DMS 273 (cell line): Measurements from ENCODE around the gene BNIP2.
"Not testable (repeated sequence)": the region's sequence is repeated elsewhere in the genome, so short reads cannot be mapped to it uniquely, and the experiment has no call there.

Experiments
- DNase-seq: peaks from one replicate; lab custom pipeline; 2025; ENCODE audit not compliant: unreplicated experiment; lab: John Stamatoyannopoulos, UW

Gene BNIP2

DNA sequence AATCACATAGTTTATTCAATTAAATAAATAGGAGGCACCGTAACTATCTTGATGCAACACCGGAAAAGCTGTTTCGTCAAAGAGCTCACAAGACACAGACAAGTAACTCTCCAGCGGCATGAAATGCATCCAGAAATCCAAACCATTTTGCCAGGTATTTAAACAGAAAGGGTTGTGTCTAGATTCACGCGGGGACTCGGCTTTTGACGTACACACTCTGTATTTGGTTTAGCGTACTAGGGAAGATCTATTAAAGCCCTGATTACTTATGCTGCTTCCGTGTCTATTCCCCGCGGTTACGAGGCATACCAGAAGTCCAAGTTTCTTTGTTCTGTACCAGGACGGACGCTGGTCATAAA is 718 bp downstream of the BNIP2 start:
- peak; percentile 58 for DNase-seq

DNA sequence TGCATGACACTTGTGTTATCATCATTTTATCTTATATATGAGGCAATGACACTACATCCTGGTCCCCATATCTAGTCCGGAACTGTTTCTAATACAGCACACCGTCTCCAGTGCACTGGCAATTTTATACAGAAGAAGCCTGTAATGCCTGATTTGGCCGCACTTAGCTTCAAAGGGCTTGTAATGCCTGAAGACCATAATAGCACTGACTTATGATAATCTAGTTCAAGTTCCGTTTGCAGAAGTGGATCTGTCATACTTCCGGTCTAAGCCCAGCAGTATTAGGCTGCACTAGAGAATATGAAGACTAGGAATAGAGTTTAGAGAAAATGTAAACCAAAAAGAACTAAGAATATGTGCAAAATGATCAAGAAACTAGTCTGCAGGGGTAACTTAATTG is 1.3 kb downstream of the BNIP2 start:
- no peak for DNase-seq

DNA sequence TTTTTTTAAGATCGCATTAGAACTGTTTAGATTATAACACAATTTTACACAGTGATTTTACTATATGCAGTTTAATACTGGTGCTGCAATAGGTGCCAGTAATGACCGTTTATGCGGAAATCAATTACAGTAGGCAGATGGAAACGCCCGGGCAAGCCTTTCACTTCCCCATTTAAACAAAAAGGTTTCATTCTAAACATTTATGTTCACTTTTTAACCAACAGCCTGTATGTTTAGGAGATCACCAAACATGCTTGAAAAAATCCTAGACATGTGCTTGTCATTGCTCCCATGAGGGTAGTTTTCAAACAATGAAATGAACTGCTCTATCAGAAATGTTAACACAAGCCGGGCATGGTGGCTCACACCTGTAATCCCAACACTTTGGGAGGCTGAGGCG is 2.7 kb downstream of the BNIP2 start:
- DNase-seq: no peak

DNA sequence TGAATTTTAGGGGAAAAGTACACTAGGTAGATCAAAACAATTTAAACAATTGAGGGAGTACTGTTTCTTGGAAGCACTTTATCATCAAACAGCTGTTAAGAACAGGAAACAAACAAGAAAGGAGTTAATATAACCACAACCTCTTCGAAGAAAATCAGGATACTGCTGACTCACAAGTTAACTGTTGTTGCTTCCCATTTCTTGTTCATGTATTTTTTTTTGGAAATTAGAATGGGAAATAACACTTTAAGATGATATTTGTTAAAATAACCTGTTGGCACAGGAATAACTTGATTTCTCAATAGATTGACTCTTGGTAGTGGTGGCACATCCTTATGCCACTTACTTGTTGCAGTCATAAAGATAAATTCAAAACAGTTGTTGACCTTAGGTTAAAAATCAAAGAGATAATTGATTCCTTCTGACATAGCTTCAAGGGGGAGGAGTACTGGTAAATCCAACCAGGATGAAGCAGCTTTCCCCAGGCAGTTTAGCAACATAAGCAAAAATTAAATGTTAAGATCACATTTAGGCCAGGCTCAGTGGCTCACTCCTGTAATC is 3.3 kb downstream of the BNIP2 start:
- no peak for DNase-seq

DNA sequence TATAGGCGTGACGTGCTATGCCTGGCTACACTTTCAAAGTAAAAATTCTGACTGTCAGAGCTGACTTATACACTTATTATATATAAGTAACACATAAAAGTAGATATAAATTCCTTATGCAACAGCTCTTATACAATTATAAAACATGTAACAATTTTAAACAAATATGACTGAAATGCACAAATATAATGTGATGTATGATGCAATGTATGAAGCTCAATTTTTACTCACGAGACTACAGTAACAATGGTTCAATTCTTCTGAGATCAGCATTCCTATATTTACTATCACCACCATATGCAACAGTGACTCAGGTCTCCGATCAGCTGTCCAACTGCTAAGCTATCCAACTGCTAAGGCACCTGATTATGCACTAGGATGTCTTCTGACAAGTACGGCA is 8.2 kb downstream of the BNIP2 start:
- no peak for DNase-seq

DNA sequence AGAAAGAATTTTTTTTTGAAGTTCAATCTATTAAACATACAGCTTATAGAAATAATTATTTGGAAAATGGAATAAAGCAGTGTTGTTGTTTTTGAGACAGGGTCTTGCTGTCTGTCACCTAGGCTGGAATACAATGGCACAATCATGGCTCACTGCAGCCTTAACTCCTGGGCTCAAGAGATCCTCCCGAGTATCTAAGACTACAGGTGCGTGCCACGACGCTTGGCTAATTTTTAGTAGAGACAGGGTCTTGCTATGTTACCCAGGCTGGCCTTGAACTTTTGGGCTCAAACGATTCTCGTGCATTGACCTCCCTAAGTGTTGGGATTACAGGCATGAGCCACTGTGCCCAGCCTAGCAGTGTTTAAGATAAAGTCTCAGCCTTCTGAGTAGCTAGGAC is 8.8 kb downstream of the BNIP2 start:
- DNase-seq: no peak

DNA sequence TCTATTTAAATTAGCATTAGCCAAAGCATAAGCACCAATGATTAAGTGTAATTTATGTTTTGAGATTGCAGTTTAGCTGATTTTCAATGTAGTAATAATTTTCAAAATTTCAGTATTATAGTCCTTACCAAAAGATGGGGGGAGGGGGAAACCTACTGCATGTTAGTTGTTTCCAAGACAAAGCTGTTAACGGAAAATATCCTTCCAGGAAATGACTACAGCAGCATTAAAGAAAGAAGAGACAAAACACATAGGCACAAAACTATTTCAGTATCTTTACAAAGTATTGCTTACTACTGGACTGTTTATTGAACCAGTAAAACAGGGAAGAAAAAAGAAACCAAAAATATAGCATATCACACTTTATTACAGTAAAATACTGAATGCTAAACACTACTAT is 10.5 kb downstream of the BNIP2 start:
- DNase-seq: no peak

DNA sequence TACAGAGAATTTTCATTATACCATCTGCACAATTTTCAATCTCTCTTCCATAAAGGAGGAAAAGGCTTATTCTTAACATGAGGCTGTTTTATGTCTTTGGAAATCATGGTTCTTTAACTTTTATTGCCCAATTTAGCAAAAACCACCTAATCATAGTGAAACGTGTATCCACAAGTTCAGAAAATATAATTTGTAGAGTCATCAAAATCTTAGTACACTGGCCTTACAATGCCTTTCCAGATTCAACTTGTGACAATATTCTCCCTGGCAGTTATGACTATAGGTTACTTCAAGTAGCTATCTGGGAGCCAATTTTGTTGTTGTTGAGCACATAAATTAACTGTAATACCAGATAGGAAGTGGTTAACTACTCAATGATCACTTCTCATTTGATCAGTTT is 10.9 kb downstream of the BNIP2 start:
- no peak for DNase-seq

DNA sequence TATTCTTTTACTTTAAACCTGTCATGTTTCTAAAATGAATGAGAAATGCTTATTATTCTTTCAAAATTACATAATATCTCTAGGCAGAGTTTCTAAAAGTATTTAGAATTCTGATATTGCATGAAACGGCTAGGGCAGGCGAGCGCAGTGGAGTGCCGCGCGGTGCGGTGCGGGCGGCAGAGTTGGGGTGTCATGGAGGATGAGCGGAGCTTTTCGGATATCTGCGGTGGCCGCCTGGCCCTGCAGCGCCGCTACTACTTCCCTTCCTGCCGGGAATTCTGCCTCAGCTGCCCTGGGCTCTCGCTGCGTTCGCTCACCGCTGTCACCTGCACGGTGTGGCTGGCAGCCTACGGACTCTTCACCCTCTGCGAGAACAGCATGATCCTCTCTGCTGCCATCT is 12.6 kb downstream of the BNIP2 start:
- no peak for DNase-seq

DNA sequence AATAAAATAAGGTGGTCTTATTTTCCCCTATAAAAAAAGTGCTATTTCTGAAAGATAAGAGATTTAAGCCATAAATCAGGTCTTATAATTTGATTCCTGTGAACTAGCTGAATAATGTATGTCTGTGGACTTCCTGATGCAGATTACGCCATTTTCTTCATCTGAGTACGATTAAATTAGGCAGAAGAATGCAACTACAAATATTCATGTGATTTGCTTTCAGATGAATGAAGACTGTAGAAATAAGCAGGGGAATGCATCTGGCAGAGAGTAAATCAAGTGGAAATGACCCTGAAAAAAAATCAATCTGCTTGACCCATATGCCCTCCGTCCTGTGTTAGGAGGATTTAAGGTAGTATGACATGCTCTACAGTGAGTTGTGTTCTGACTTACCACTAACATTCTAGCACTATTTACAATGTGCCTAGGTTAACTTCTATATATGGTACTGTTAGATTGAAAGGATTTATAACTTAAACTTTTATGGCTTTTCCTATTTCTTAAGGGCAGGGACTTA is 14.7 kb downstream of the BNIP2 start:
- no peak for DNase-seq

DNA sequence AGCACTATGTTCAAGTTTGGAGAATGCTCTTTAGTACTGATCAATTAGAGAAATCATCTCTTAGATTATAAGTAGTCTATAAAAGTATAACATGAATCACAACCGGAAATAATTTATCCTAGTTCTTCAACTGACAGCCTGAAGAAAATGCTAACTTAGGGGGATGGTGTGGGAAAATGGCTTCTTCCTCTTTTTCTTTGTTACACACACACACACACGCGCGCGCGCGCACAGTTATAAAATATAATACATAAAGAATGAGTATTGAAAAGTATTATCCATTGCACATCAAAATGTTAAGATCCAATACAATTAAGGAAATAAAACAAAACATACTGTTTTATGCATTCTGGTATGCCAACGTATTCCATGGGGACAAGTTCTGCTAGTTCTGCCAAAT is 20.6 kb downstream of the BNIP2 start:
- no peak for DNase-seq

DNA sequence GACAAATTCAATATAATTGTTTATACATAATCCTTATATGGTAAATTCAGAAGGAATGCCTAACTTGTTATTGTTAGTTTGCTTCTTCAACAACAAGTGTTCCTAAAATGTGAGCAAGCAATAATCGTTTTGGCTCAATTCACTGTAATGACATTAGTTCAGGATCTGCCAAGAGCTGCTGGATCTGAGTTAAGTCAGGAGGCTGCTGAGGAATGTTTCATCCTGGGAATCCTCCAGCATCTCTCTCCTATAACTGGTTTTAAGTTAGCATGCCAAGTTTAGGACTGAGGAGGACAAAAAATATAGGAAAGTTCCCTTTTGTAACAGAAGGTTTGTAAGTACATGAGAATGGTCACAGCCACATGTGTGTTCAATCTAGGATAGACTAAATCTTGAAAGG is 26.9 kb downstream of the BNIP2 start:
- no peak for DNase-seq

DNA sequence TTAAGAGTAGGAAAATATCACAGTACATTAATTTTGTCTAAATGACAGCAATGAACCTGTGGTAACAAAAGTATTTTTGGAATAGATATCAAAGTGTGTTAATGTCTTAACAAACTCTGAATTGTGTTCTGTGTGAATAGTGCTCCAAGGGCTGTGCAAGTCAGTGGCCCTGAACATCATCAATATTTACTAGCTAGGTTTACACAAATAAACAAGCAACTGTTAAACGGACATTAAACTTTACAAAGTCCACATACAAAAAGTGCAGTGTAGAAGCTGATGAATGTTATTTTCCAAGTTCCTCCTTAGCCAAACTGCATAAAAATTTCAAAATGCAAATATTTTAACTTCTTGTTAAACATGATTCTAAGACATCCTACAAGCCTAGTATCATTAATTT is 29.8 kb downstream of the BNIP2 start:
- DNase-seq: no peak

DNA sequence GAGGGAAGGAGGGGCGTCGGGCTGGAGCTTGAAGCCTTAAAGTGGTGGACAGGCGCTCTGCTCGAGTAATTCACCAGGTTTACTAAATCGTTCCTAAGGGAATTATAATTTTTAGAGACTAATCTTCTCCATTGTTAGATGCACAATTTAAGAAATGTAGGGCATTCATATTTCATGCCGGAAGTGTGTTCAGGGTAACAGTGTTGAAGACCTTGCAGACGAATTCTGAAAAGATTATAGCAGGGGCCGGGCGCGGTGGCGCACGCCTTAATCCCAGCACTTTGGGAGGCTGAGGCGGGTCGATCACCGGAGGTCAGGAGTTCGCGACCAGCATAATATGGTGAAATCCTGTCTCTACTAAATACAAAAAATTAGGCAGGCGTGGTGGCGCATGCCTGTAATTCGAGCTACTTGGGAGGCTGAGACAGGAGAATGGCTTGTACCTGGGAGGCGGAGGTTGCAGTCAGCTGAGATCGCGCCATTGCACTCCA is 31.4 kb downstream of the BNIP2 start:
- DNase-seq: no peak

DNA sequence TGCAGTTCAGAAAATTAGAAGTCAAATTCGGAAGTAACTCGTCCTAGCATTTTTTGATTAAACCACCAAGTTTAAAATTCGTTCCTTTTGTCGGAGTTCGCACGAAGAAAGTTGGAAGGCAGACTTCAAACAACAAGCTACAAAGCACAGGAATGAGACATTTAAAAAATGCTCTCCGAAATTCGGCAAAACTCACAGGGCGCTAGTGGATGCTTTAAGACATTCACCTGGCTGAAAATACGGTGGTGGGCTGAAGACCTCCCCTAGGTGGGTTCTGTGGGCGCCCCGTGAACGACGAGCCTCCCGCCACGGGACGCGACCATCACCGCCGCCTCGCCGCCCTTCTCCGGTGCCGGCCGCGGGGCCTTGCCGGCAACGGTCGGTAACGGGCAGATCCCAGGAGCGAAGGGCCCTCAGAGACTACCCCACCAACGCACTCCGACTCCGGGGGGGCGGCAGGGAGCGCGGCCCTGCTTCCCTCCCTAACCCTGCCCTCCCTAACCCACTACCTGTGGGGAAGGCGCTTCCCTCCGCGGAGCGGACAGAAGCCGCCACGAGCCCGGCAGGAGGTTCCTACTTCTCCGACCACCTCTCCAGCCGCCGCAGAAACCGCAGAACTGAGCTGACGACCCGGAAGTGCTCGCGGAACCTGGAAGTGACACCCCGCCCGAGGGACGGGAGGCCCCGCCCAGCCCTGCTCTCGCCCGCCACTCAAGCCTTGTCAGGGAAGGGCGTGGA is 32.1 kb downstream of the BNIP2 start, which contains the start of gene GTF2A2:
TSS of gene GTF2A2 (minus strand) at position 619 of the 738 bp plus-strand sequence. CDS start 5,238 bp downstream, outside the sequence.
- peak; percentile 95 for DNase-seq

DNA sequence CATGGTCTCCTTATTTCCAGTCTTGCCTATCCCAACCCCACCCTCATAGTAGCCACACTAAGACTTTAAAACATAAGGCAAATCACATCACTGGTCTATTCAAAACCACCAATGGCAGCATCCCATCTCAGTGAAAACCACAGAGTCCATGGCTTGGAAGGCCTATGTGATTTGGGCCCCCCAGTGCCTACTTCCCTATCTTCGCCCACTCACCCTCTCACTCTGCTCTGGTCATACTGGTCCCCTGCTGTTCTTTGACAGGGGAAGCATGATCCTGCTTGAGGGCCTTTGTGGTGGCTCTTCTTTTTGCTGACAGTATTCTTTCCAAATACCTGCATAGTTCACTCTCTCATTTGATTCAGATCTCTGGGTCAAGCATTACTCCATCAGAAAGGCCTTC is 35.1 kb downstream of the BNIP2 start:
- no peak for DNase-seq

DNA sequence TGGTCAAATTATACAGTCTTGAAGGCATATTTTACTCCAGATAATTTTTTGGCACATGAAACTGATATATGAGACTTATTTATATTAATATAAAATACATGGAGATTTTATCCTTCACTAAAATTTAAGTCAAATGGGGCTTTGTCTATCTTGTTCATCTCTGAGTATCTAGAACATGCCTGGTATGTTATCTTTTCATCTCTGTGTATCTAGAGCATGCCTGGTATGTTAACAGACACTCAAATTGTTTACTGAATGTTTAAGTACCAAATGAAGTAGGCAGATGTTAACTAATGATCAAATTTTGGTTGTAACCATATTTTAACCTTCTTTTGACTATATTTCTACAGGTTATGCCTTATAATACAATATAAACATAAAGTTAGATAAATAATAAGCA is 39.5 kb downstream of the BNIP2 start:
- no peak for DNase-seq

DNA sequence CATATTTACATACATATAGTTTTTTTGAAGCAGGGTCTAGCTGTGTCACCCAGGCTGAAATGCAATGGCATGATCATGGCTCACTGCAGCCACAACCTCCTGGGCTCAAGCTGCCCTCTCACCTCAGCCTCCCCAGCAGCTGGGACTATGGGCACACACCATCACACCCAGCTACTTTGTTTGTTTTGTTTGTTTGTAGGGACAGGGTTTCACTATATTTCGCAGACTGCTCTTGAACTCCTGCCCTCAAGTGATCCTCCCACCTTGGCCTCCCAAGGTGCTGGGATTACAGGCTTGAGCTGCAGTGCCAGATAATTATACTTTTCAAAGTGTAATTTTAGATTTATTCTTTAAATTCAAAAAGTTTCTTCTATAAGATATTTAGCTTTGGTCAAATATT is 42.0 kb downstream of the BNIP2 start:
- DNase-seq: no peak

DNA sequence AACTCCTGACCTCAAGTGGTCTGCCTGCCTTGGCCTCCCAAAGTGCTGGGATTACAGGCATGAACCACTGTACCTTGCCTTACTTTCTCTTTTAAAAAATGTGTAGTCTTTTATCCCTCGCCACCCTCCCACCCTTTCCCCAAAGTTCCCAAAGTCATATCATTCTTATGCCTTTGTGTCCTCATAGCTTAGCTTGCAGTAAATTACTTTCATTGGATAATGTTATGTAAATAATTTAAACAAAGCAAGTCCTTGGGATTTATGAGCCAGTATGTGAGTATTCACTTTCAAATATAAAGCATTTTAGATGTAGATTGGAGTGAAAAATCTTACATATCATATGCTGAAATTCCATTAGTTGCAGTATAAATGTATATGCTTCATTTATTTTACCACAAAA is 42.8 kb downstream of the BNIP2 start:
- DNase-seq: no peak

DNA sequence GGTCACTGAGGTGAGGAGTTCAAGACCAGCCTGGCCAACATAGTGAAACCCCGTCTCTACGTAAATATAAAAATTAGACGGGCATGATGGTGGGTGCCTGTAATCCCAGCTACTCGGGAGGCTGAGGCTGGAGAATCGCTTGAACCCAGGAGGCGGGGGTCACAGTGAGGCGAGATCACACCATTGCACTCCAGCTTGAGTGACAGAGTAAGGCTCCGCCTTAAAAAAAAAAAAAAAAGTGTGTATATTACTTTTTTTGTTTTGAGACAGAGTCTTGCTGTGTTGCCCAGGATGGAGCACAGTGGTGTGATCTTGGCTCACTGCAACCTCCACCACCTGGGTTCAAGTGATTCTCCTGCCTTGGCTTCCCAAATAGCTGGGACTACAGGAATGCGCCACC is 43.3 kb downstream of the BNIP2 start:
- DNase-seq: not testable (repeated sequence)

DNA sequence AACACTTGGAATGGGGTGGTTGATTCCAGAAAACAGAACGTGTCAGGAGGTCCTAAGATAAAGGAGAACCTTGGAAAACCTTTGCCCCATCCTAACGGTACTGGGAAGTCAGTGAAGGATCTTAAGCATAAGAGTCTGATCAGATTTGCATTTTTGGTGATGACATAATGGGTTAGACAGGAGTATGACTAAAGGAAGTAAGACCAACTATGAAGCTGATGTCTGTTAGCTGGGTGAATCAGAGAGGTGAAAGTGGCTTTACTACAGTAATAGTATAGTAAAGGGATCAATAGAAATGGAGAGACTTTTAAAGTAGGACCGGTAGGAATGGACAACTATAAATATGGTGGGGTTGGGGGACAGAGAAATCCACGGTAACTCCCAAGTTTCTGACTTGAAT is 44.4 kb downstream of the BNIP2 start:
- no peak for DNase-seq

DNA sequence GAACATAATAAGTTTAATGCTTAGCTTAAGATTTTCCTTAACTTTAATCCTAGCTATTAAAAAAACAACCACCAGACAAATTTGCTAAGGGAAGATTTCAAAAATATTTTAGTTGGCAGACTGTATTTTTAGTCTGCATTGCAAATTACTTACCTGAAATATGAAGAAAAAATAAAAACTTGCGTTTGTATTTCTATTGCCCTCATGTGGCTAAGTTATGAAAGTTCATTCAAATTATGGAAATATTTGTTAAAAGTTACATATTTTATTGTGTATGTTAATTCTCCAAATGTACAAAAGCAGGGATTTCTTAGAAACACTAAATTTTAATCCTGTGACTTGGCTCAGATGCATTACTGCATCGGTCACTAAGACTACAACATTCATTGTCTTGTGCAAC is 46.8 kb downstream of the BNIP2 start:
- no peak for DNase-seq

DNA sequence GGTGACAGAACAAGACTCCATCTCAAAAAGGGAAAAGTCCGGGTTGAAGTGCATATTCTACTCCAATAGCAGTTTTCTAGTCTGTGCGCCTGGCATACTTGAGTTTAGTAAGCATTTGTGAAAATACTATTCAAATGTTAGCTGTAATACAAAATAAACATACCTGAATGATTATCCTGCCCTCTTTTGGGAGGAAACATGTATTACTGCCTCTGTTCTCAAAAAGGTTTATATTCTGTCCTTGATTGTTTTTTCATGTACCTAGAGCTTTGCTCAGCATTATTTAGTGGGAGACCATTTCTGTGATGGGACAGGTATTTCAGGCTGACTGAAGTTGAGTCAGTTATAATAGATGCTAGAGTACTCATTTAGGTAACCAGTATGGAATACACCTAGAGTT is 51.6 kb downstream of the BNIP2 start:
- not testable (repeated sequence) for DNase-seq
